HG03135 (cell line): ENCODE results near the gene MAST4.
"Not testable (repeated sequence)": the region's sequence is repeated elsewhere in the genome, so short reads cannot be mapped to it uniquely, and the experiment has no call there.

Experiments
- ATAC-seq: cut with Tn5 transposase; IDR thresholded peaks from one replicate; pipeline ENCODE4 v1.9.1; 2021; ENCODE audit warnings: mild to moderate bottlenecking, moderate library complexity; ENCODE audit not compliant: unreplicated experiment

Gene MAST4

GRCh38 chr5:66694036-66694435 is 97.8 kb downstream of the MAST4 start:
- ATAC-seq: no peak

- not testable (repeated sequence) for ATAC-seq
These were observed 99.6 kb downstream of the MAST4 start for GRCh38 chr5:66695840-66696239.

GRCh38 chr5:66697796-66698564 is 101.8 kb downstream of the MAST4 start:
- ATAC-seq: no peak

GRCh38 chr5:66701244-66701643 is 105.1 kb downstream of the MAST4 start:
- ATAC-seq: peak; percentile 57

GRCh38 chr5:66702426-66702825 is 106.2 kb downstream of the MAST4 start:
- ATAC-seq: no peak

GRCh38 chr5:66704790-66705425 is 108.7 kb downstream of the MAST4 start:
- ATAC-seq: no peak

GRCh38 chr5:66708368-66708767 is 112.2 kb downstream of the MAST4 start:
- ATAC-seq: no peak

- ATAC-seq: no peak
These were observed 114.4 kb downstream of the MAST4 start for GRCh38 chr5:66710557-66711088.

- ATAC-seq: no peak
These were observed 117.8 kb downstream of the MAST4 start for GRCh38 chr5:66713998-66714397.

GRCh38 chr5:66717455-66718373 is 121.5 kb downstream of the MAST4 start:
- no peak for ATAC-seq

- ATAC-seq: no peak
These were observed 122.3 kb downstream of the MAST4 start for GRCh38 chr5:66718374-66719002.

GRCh38 chr5:66720780-66721179 is 124.6 kb downstream of the MAST4 start:
- no peak for ATAC-seq

- no peak for ATAC-seq
These were observed 126.5 kb downstream of the MAST4 start for GRCh38 chr5:66722686-66723085.

- no peak for ATAC-seq
These were observed 128.4 kb downstream of the MAST4 start for GRCh38 chr5:66724349-66725139.

GRCh38 chr5:66727630-66728029 is 131.4 kb downstream of the MAST4 start:
- ATAC-seq: no peak

GRCh38 chr5:66728049-66728448 is 131.9 kb downstream of the MAST4 start:
- ATAC-seq: no peak

- no peak for ATAC-seq
These were observed 140.9 kb downstream of the MAST4 start for GRCh38 chr5:66737096-66737495.

- no peak for ATAC-seq
These were observed 141.9 kb downstream of the MAST4 start for GRCh38 chr5:66738136-66738535.

GRCh38 chr5:66739021-66739420 is 142.8 kb downstream of the MAST4 start:
- no peak for ATAC-seq

GRCh38 chr5:66739951-66740350 is 143.8 kb downstream of the MAST4 start:
- no peak for ATAC-seq
